ENCODE results near the gene POLR2F.

The POLR2F gene
- total RNA-seq, result 11.4 to 12.5 reads per million in 2 donors

GRCh38 chr22:37953437-37954179 is at the start of gene POLR2F, which contains the start of gene C22orf23:
Gene POLR2F (plus strand): TSS chr22:37953699. CDS start chr22:37953788, 89 bp downstream.
Gene C22orf23 (minus strand): TSS chr22:37953601. CDS start chr22:37953149, 452 bp downstream.
- peak; percentile 91 to 96 (median 95) for DNase-seq

- DNase-seq, result no peak
Observed at GRCh38 chr22:37904572-37905533, 48.6 kb upstream of the POLR2F start.

- peak; percentile 38 to 78 (median 47) for DNase-seq
Observed at GRCh38 chr22:37905534-37906363, 47.8 kb upstream of the POLR2F start, which contains the start of gene MICALL1. Gene MICALL1 (plus strand): TSS chr22:37906297. CDS start chr22:37906423, 126 bp downstream.

- DNase-seq, result peak in 1 of 5 experiments; percentile 34
Observed at GRCh38 chr22:37906364-37907008, 47.0 kb upstream of the POLR2F start.

GRCh38 chr22:37907036-37907954 is 46.2 kb upstream of the POLR2F start:
- no peak for DNase-seq

- no peak for DNase-seq
Observed at GRCh38 chr22:37909766-37910165, 43.7 kb upstream of the POLR2F start.

- no peak for DNase-seq
Observed at GRCh38 chr22:37910890-37911672, 42.4 kb upstream of the POLR2F start.

- DNase-seq, result no peak
Observed at GRCh38 chr22:37911697-37912096, 41.8 kb upstream of the POLR2F start.

GRCh38 chr22:37912171-37912570 is 41.3 kb upstream of the POLR2F start:
- no peak for DNase-seq

- no peak for DNase-seq
Observed at GRCh38 chr22:37913233-37913721, 40.2 kb upstream of the POLR2F start.

- DNase-seq, result no peak
Observed at GRCh38 chr22:37916311-37916710, 37.2 kb upstream of the POLR2F start.

- DNase-seq, result no peak
Observed at GRCh38 chr22:37917874-37918548, 35.5 kb upstream of the POLR2F start.

- DNase-seq, result no peak
Observed at GRCh38 chr22:37918580-37919270, 34.8 kb upstream of the POLR2F start.

- no peak for DNase-seq
Observed at GRCh38 chr22:37920126-37920525, 33.4 kb upstream of the POLR2F start.

GRCh38 chr22:37922191-37922590 is 31.3 kb upstream of the POLR2F start:
- no peak for DNase-seq

- no peak for DNase-seq
Observed at GRCh38 chr22:37923927-37924326, 29.6 kb upstream of the POLR2F start.

- no peak for DNase-seq
Observed at GRCh38 chr22:37924386-37925065, 29.0 kb upstream of the POLR2F start.

- no peak for DNase-seq
Observed at GRCh38 chr22:37925330-37925729, 28.2 kb upstream of the POLR2F start.

All from T-helper 2 cell (primary cell).